A673 (cell line): Measurements from ENCODE around the gene LPXN. TPM values are rescaled to one million over a fixed set of nuclear protein-coding genes. Genes with fewer than 3 reads are reported as not detected.
"Not testable (repeated sequence)": the region's sequence is repeated elsewhere in the genome, so short reads cannot be mapped to it uniquely, and the experiment has no call there.

Experiments
- BruUV-seq: library from RNA; stranded (reverse); fragments of 400-500 nt; replicated peaks from 2 replicates; lab custom pipeline; 2021; lab: Mats Ljungman, UMichigan
- CTCF ChIA-PET: fragments of 300-600 bp; sonication (Branson Sonifier 250); formaldehyde crosslinking; loops from one replicate; lab custom pipeline; 2022; ENCODE audit warnings: antibody characterized with exemption; lab: Charles Lee
- POLR2A ChIA-PET: fragments of 300-600 bp; sonication (Branson Sonifier 250); formaldehyde crosslinking; loops from one replicate; lab custom pipeline; 2022; ENCODE audit warnings: antibody characterized with exemption; ENCODE audit not compliant: low non-redundant PET; lab: Charles Lee
- DNase-seq: peaks from one replicate; pipeline ENCODE4 v3.0.0-alpha.2; 2015; ENCODE audit warnings: low spot score
- H3K27ac ChIP-seq: fragments of 200-600 bp; sonication (generic); 2 replicates; pipeline ENCODE4 v1.5.1; 2016; ENCODE audit warnings: mixed run types, low read depth, mild to moderate bottlenecking, mixed read lengths, antibody characterized with exemption, low read length; ENCODE audit not compliant: poor library complexity, severe bottlenecking
- H3K27me3 ChIP-seq: fragments of 200-600 bp; sonication (generic); replicated peaks from 2 replicates; pipeline ENCODE4 v1.6.1; 2017; ENCODE audit warnings: mixed run types, low read depth, mild to moderate bottlenecking, mixed read lengths, antibody characterized with exemption, low read length; ENCODE audit not compliant: insufficient read depth, poor library complexity
- H3K36me3 ChIP-seq: fragments of 200-600 bp; sonication (generic); 2 replicates; pipeline ENCODE4 v1.6.1; 2016; ENCODE audit warnings: mixed run types, mild to moderate bottlenecking, mixed read lengths, antibody characterized with exemption, low read length; ENCODE audit not compliant: insufficient read depth, poor library complexity, severe bottlenecking
- H3K4me1 ChIP-seq: fragments of 200-600 bp; sonication (generic); 2 replicates; pipeline ENCODE4 v1.6.1; 2017; ENCODE audit warnings: mixed run types, mild to moderate bottlenecking, mixed read lengths, antibody characterized with exemption, low read length; ENCODE audit not compliant: insufficient read depth, poor library complexity, severe bottlenecking
- H3K4me3 ChIP-seq: fragments of 200-600 bp; sonication (generic); 2 replicates; pipeline ENCODE4 v1.5.1; 2016; ENCODE audit warnings: low read depth, mixed run types, mild to moderate bottlenecking, mixed read lengths, low read length; ENCODE audit not compliant: poor library complexity, severe bottlenecking
- H3K9me3 ChIP-seq: fragments of 200-600 bp; sonication (generic); 2 replicates; pipeline ENCODE4 v1.6.1; 2016; ENCODE audit warnings: mixed run types, low read depth, mild to moderate bottlenecking, mixed read lengths, antibody characterized with exemption, low read length; ENCODE audit not compliant: poor library complexity, severe bottlenecking
- EZH2 ChIP-seq: fragments of 200-600 bp; sonication (generic); IDR thresholded peaks from 2 replicates; pipeline ENCODE4 v1.6.1; 2017; ENCODE audit warnings: borderline replicate concordance, low read depth, mild to moderate bottlenecking, mixed read lengths, antibody characterized with exemption, low read length; ENCODE audit not compliant: poor library complexity, severe bottlenecking
- intact Hi-C: fragments of 100-400 bp; cut with micrococcal nuclease; formaldehyde crosslinking; loops from one replicate; pipeline ENCODE4 v1.10.0; 2022; ENCODE audit not compliant: unreplicated experiment
- total RNA-seq: library from RNA; stranded (reverse); gene quantifications from 2 replicates; pipeline ENCODE4 v1.2.3, GENCODE V29; 2021
- TF ChIP-seq, protein P1 (sequence below): fragments of 300-800, 200-600 bp; sonication (generic); conservative IDR thresholded peaks from 2 replicates; pipeline ENCODE4 v1.5.1; 2017; ENCODE audit warnings: low read depth, mild to moderate bottlenecking, antibody characterized with exemption, low read length, moderate library complexity, mixed read lengths

The LPXN gene
- total RNA-seq, 1 experiment from 2014 or later, result 3.3 TPM

DNA sequence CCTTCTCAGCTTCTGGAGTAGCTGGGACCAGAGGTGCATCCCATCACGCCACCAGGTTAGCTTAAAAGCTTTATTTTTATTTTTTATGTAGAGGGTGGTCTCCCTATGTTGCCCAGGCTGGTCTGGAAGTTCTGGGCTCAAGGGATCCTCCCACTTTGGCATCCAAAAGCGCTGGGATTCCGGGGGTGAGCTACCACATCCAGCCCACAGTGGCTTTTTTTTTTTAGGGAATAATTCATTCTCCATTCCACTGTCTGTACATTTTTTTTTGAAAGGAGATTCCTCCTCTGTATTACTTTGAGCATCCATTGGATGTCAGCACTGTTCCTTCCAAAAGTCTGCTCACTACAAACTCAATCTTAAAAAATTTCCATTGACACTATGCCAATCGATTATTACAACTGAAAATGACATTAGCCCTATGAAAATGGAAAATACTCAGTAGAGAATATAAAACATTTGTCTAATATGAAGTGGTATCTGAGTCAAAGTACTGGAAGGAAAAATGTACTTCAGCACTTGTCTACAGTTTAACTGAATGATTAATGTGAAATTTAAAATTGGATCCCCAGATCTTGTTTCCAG is 1.3 kb upstream of the LPXN start:
- BruUV-seq, result no TSS peak

DNA sequence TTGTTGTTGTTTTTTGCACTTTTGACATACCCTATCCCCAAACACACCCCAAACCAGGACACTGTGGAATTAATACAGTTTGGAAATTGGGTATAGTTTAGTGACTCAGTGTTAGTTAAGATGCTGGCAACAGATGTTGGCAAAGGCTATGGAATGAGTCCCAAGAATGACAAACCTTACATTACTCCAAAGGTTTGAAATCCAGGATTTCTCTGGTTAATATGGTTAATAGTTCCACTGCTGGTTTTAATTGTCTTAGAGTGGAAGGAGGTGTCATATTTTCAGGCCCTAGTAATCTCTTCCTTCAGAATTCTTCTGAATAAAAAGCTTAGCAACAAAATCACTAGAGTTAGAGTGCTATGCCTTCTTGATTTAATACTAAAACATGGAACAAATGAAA is 775 bp downstream of the LPXN start:
- no TSS peak for BruUV-seq
- CTCF ChIA-PET, result no interaction called here
- Histone ChIP-seq H3K9me3 (no peaks in the 10 kb centered on the region), H3K4me3 (no peak overlapping the region), H3K27me3 (no peaks in the 10 kb centered on the region), H3K4me1 (peaks cover 19% of the 10 kb centered on the region), H3K36me3 (no peaks in the 10 kb centered on the region), H3K27ac (no peak overlapping the region)
- TF ChIP-seq, protein P1, sequence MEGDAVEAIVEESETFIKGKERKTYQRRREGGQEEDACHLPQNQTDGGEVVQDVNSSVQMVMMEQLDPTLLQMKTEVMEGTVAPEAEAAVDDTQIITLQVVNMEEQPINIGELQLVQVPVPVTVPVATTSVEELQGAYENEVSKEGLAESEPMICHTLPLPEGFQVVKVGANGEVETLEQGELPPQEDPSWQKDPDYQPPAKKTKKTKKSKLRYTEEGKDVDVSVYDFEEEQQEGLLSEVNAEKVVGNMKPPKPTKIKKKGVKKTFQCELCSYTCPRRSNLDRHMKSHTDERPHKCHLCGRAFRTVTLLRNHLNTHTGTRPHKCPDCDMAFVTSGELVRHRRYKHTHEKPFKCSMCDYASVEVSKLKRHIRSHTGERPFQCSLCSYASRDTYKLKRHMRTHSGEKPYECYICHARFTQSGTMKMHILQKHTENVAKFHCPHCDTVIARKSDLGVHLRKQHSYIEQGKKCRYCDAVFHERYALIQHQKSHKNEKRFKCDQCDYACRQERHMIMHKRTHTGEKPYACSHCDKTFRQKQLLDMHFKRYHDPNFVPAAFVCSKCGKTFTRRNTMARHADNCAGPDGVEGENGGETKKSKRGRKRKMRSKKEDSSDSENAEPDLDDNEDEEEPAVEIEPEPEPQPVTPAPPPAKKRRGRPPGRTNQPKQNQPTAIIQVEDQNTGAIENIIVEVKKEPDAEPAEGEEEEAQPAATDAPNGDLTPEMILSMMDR, result no peak
- no peak for TF ChIP-seq EZH2
- intact Hi-C loops, result loop anchor here (5.0 to 10.0 kb wide), 5 partner anchors 212 to 1250 kb away; partner anchors contain the start of genes TNKS1BP1 and YPEL4
- DNase-seq, result no peak
- POLR2A ChIA-PET, result no interaction called here

More for the DNA sequence above, 1.3 kb upstream of the LPXN start:
- peak overlapping the region; percentile 100 for H3K27ac ChIP-seq
- intact Hi-C loops, result loop anchor here (1.0 to 10.0 kb wide), 6 partner anchors 98 to 1252 kb away; partner anchors contain the start of genes TNKS1BP1 and YPEL4
- TF ChIP-seq, protein P1, result peak; percentile 52
- TF ChIP-seq EZH2, result no peak
- H3K27me3 ChIP-seq, result no peaks in the 10 kb centered on the region
- peaks cover 25% of the 10 kb centered on the region for H3K4me1 ChIP-seq
- peaks cover 4% of the 10 kb centered on the region for H3K36me3 ChIP-seq
- CTCF ChIA-PET, result interaction anchor here (0.5 to 0.9 kb wide), 4 partner anchors 9 to 42 kb away, joined by 3 to 4 read pairs (median 4); no protein-coding TSS in a partner anchor
- H3K4me3 ChIP-seq, result peak overlapping the region; percentile 67
- DNase-seq, result peak; percentile 43
- H3K9me3 ChIP-seq, result no peaks in the 10 kb centered on the region
- POLR2A ChIA-PET, result no interaction called here

DNA sequence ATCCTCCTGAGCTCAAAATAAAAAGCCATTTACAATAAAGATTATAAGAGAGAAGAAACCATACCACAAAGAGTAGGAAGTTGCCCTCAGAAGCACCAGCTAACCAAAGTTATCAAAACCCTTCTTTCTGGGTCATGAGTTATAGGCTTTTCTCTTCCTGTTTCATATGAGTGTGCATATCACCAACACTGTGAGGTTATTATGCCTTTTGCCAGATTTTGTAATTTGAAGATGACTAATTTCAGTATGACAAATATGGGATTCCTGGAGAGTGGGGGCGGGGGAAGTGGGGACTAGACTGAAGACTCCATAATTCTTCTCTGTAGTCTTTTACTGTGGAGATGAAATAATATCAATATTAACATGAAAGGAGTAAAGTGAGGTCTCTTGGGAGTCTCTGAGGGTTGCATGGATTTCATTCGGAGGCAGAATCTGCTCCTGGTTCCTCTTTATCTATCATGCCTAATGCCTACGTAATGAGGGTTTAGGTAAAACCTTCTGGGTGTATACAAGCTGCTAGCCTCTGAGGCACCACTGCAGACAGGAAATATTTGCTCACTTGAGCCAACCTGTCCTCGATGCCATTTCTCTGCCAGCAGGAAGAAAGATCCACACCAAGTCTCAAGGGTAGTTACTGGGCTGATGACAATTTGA is 2.1 kb downstream of the LPXN start:
- no peaks in the 10 kb centered on the region for H3K9me3 ChIP-seq
- H3K4me1 ChIP-seq, result peaks cover 19% of the 10 kb centered on the region
- BruUV-seq, result no TSS peak
- peak overlapping the region; percentile 58 for H3K27ac ChIP-seq
- CTCF ChIA-PET, result no interaction called here
- H3K4me3 ChIP-seq, result no peak overlapping the region
- intact Hi-C loops, result loop anchor here (10.0 kb wide), 4 partner anchors 331 to 1249 kb away; partner anchors contain the start of genes TNKS1BP1 and YPEL4
- TF ChIP-seq, protein P1, result no peak
- TF ChIP-seq EZH2, result no peak
- no peaks in the 10 kb centered on the region for H3K27me3 ChIP-seq
- H3K36me3 ChIP-seq, result no peaks in the 10 kb centered on the region
- DNase-seq, result peak; percentile 68
- POLR2A ChIA-PET, result interaction anchor here (0.8 kb wide), 1 partner anchor 1026 kb away, joined by 7 read pairs; no protein-coding TSS in a partner anchor

DNA sequence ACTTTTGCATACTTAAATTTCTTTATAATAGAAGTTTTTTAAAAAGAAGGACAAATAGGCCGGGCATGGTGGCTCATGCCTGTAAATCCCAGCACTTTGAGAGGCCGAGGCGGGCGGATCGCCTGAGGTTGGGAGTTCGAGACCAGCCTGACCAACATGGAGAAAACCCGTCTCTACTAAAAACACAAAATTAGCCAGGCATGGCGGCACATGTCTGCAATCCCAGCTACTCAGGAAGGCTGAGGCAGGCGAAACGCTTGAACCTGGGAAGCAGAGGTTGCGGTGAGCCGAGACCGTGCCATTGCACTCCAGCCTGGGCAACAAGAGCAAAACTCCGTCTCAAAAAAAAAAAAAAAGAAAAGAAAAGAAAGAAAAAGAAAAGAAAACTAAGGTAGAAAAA is 2.8 kb downstream of the LPXN start:
- peaks cover 19% of the 10 kb centered on the region for H3K4me1 ChIP-seq
- POLR2A ChIA-PET, result interaction anchor here (0.8 kb wide), 1 partner anchor 1025 kb away, joined by 7 read pairs; no protein-coding TSS in a partner anchor
- BruUV-seq, H3K4me3 ChIP-seq, CTCF ChIA-PET, DNase-seq, H3K27me3 ChIP-seq, H3K36me3 ChIP-seq, H3K9me3 ChIP-seq: not testable (repeated sequence)
- intact Hi-C loops, result loop anchor here (10.0 kb wide), 4 partner anchors 332 to 1248 kb away; partner anchors contain the start of genes TNKS1BP1 and YPEL4
- peak overlapping the region; percentile 58 for H3K27ac ChIP-seq
